NCI-H510A (cell line): ENCODE measurements around the gene NELFB.

ENCODE experiments used
- DNase-seq: peaks from one replicate; lab custom pipeline; 2025; lab: John Stamatoyannopoulos, UW

Gene NELFB

GRCh38 chr9:137281345-137282116, 26.4 kb downstream of the NELFB start:
- DNase-seq, result no peak

GRCh38 chr9:137286975-137287383, 31.9 kb downstream of the NELFB start:
- DNase-seq, result no peak

- no peak for DNase-seq
These were observed 38.0 kb downstream of the NELFB start for GRCh38 chr9:137293094-137293481.

GRCh38 chr9:137293482-137294090, 38.5 kb downstream of the NELFB start:
- DNase-seq, result no peak

DNA sequence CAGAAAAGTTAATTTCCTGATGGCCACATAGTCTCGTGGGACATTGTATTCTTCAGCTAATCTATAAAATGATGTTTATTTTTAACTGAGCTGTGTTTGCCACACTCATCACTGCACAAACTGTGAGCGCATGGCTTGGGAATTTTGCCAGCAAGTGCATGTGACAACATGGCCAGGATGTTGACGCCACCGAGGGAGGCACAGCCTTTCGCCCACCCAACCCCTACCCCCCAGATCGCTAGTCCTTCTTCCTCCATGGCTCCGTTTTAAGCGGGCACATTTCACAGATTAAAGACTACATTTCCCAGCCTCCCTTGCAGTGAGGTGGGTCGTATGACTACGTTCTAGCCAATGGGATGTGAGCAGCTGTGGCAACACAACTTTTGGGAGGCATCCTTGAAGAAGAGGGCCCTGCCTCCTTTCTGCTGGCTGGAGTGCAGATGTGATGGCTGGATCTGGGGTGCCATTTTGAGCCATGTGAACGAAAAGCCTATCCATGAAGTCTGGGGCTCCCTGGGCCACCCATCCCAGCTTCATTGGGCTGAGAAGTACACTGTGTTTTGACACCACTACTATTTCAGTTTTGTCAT, 39.1 kb downstream of the NELFB start:
- no peak for DNase-seq

DNA sequence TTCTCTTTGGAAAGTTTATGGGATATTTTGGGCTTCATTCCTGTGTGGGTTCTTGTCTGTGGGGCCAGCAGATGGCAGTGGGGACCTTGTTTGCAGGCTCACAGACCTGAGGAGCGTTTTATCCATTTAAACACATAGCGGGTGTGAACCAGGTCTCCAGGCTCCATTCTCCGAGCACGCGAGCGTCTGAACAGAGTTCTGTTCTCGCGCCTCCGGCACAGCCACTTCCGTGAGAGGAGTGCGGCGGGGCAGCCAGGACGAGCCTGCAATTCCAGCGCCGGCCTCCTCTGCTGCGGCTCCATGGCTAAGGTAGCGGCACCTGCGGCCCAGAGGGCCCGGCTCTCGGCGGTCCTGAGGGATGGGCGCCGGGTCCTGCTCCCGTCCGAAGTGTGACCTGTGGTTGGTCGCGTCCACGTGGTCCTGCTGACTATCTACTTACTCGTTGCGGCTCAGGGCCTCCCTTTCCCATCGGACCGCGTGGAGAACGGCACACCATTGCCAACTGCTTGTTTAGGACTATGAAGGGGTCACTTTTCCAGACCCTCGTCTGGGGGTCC, 39.6 kb downstream of the NELFB start:
- no peak for DNase-seq

DNA sequence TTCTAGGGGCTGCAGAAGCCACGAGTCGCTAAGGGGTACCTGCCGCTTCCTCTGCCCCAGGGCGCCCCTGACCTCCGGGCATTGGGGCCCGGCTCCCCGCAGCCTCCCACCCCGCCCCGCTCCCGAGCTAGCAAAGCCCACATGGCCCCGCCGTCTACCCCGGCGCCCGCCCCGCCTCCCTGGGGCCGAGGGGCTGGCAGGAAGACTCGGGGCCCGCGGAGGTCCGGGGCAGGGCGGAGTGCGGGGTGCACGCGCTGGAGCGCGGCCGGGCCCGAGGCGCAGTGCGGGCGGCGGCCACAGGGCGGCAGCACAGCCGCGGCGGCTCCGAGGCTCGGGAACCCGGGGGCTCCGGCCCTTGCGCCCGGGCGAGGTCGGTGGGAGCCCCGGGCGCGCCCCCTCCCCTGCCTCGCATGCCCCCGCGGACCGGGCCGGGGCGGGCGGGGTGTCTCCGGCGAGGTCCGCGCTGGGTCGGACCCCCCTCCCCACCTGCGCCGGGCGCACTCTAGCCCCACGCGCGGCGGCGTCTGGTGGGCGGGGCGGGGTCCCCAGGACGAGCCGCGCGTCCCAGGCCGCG, 40.2 kb downstream of the NELFB start:
- no peak for DNase-seq

DNA sequence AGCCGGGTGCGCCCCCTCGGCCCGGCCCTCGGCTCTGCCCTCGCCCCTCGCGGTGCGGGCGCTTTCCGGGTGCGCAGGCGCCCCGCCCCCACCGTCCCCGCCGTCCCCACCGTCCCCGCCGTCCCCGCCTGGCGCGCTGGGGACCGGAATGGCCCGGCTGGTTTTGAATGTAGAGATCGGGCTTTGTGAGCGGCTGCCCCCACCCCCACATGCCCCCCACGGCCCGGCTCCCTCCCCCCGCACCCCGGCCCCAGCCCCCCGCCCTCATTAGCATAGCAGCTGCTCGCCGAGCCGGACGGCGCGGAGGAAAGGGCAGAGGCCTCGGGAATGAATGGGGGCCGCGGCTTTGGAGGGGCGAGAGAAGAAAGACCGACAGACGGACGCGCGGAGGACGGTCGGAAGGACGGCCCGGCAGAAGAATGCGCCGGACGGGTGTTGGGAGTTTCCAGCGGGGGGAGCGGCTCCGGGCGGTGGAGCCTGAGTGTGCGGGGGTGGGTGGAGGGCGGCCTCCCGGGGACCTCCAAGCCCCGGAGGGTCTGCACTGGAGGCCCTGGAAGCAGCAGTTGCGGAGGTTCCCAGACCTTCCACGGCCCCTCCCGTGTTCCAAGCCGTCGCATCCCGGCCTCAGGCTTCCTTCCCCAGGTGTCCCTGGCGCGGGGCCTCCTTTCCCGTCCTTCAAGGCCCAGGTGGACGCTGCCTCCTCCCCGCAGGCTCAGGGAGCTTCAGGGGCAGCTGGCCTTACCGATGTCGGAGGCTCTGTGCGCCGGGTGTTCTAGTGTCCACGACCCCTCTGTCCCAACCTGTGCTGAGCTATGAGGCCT, 40.9 kb downstream of the NELFB start:
- no peak for DNase-seq

GRCh38 chr9:137296670-137297664, 41.8 kb downstream of the NELFB start:
- no peak for DNase-seq

DNA sequence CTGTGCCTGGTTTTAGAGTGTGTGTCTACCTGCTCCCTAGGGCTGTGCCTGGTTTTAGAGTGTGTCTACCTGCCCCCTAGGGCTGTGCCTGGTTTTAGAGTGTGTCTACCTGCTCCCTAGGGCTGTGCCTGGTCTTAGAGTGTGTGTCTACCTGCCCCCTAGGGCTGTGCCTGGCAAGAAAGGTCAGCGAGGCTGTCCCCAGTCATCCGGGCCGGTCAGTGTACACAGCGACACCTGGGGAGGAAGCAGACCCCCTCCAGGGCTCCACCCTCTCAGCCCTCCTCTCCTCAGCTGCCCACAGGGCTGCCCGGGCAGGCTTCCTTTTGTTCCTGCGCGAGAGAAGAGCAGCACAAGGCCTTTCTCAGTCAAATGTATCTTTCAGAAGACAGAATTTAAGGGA, 42.8 kb downstream of the NELFB start:
- no peak for DNase-seq

DNA sequence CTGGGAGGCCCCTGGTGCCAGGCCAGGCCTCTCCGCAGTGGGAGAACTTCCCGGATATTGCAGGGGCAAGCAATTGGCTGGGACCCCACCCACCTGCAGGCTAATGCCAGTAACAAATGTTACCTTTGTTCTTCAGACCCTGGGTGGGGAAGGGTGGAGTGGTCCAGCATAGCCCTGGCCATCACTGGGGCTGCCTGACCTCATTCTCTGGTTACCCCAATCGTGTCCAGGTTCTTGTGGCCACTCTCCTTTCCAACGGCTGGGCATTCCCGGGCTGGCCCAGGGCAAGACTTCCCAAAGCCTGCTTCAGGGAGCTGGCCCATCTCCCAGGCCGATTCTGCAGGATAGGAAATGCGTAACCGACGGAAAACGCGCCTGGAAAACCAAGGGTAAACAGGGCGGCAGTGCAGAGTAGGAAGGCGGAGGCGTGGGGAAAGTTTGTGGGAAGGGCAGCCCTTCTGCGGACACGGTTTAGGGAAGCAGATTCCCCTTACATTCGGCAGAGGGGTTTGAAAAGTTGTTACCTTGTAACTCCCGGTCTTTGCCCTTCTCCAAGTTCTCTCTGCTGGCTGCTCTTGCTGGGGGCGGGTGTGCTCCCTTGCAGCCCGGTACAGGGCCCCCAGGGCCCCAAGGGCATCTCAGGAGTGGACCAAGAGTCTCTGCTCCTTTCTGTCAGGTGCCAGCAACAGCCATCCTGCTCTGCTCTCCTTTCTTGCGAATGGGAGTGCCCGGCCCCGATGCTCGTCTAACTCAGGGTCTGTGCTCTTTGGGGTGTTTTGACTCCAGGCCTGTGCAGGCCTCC, 43.5 kb downstream of the NELFB start:
- no peak for DNase-seq

DNA sequence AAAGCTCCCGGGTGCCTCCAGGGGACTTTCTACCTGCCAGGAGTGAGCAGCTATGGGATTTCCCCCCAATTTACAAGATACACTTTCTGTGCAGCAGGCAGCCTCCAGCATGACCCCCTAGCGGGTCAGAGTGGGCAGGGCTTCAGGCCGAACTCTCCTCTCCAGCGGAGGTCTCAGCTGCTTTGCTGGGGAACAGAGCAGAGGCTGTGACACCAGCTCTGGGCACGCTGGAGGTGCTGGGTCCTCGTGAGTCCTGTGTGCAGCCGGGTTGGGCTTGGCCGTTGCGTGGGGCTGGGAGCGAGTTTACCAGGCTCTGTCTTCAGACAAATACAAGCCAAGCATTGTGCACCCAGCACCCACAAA, 44.1 kb downstream of the NELFB start:
- no peak for DNase-seq

GRCh38 chr9:137299938-137300337, 44.8 kb downstream of the NELFB start:
- no peak for DNase-seq

DNA sequence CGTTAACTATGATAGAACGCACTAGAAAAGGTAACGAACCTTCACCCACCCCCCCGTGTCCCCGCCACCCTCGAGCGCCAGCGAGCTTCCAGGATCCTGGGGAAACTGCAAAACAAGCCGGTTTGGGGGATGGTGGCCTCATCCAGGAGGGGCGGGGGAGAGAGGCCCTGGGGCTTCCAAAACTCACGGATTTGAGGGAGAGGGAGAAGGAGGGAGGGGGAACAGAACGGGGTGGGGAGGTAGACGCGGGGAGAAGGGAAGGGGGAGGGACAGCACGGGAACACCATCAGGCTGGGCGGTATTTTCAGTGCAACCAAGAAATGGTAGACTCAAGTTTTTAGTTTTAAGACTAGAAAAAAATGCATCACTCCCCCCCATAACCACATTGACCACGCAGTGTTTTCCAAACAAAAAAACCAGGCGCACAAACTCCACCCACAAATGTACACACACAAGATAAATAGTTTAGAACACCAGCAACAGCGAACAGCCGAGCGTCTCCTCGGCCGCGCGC, 45.5 kb downstream of the NELFB start:
- DNase-seq, result no peak

GRCh38 chr9:137301081-137301947, 46.2 kb downstream of the NELFB start:
- peak; percentile 47 for DNase-seq

DNA sequence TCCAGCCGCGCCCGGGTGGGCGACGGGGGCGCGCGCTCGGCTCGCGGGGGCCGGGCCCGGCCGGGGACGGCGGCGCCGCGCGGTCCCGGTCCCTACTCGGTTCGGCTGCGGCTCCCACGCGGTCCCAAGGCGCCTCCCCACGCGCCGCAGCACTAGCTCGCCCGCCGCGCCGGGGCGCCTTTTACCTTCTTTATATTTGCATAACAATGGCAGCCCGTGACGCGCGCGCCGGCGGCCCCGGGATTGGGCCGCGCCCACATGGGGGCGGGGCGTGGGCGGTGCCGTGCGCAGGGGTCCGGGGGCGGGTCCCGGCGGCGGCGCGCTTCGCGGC, 47.0 kb downstream of the NELFB start, which contains the start of gene NRARP:
NRARP (minus strand) TSS at position 154 of the 331 bp plus-strand sequence. CDS start 343 bp downstream, outside the sequence.
- peak; percentile 70 for DNase-seq

- DNase-seq, result no peak
These were observed 47.5 kb downstream of the NELFB start for GRCh38 chr9:137302449-137303150.
